ENCODE measurements around the gene PIERCE2.

DNA sequence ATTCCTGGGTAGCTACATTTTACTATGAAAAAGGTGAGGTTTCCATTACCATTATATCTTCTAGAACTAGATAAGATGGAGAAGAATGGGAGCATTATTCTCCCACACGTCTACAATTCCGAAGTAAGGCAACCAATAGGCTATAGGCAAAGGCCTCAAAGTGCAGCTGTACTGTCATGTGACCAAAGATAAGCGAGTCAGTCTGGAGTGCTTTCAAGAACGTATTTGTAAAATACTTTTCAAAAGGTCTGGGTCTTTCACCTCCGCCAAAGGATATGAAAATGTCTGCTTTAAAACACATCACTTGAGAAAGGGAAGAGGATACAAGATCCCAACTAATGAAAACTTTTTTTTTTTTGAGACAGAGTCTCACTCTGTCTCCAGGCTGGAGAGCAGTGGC is 10.1 kb upstream of the PIERCE2 start:
- no peak for TF ChIP-seq CTCF (IDR thresholded peaks at IDR 0.05)
- TF ChIP-seq POLR2AphosphoS5 (IDR thresholded peaks at IDR 0.05) = no peak
- no peak for TF ChIP-seq POLR2A (IDR thresholded peaks at IDR 0.05)
- no peak for TF ChIP-seq EP300 (IDR thresholded peaks at IDR 0.05; ENCODE audit: low read depth)

Data from transverse colon (tissue), 4 donors.